OCI-LY1 (cell line): ENCODE data around the gene CDK16.

ENCODE experiments used
- H2AFZ ChIP-seq: fragments of 200-600 bp; sonication (generic), shearing (Covaris generic); 2 replicates; pipeline ENCODE4 v1.6.0; 2014; ENCODE audit warnings: antibody characterized with exemption, mild to moderate bottlenecking, low read length
- H3F3A ChIP-seq: fragments of 200-600 bp; sonication (generic), shearing (Covaris generic); 2 replicates; pipeline ENCODE4 v1.6.0; 2014; ENCODE audit warnings: mild to moderate bottlenecking, antibody characterized with exemption, low read length, moderate library complexity; ENCODE audit not compliant: insufficient read depth
- H3K27ac ChIP-seq: fragments of 200-600 bp; sonication (generic); 2 replicates; pipeline ENCODE4 v1.5.1; 2014; ENCODE audit warnings: low read length, mixed run types, mild to moderate bottlenecking, low read depth; ENCODE audit not compliant: poor library complexity, severe bottlenecking
- H3K27me3 ChIP-seq: fragments of 200-600 bp; sonication (generic); 2 replicates; pipeline ENCODE4 v1.6.0; 2014; ENCODE audit warnings: antibody characterized with exemption, mild to moderate bottlenecking, low read length, moderate library complexity; ENCODE audit not compliant: insufficient read depth
- H3K36me3 ChIP-seq: fragments of 200-600 bp; sonication (generic); 2 replicates; pipeline ENCODE4 v1.6.1; 2014; ENCODE audit warnings: mild to moderate bottlenecking, antibody characterized with exemption, low read length, moderate library complexity, mixed read lengths; ENCODE audit not compliant: insufficient read depth
- H3K4me1 ChIP-seq: fragments of 200-600 bp; sonication (generic); 2 replicates; pipeline ENCODE4 v1.5.1; 2014; ENCODE audit warnings: mild to moderate bottlenecking, low read length, moderate library complexity; ENCODE audit not compliant: insufficient read depth, severe bottlenecking
- H3K4me2 ChIP-seq: fragments of 200-600 bp; sonication (generic), shearing (Covaris generic); 2 replicates; pipeline ENCODE4 v1.6.1; 2014; ENCODE audit warnings: low read length
- H3K4me3 ChIP-seq: fragments of 200-600 bp; sonication (generic); 2 replicates; pipeline ENCODE4 v1.5.1; 2014; ENCODE audit warnings: low read length, low read depth, mild to moderate bottlenecking, mixed read lengths; ENCODE audit not compliant: poor library complexity, severe bottlenecking
- H3K79me2 ChIP-seq: fragments of 200-600 bp; shearing (Covaris generic); 2 replicates; pipeline ENCODE4 v1.6.1; 2016; ENCODE audit warnings: mixed run types, low read length, mixed read lengths; ENCODE audit not compliant: insufficient read depth
- H3K9ac ChIP-seq: fragments of 200-600 bp; sonication (generic), shearing (Covaris generic); 2 replicates; pipeline ENCODE4 v1.6.1; 2014; ENCODE audit warnings: mild to moderate bottlenecking, low read length, mixed read lengths
- H3K9me2 ChIP-seq: fragments of 200-600 bp; sonication (generic), shearing (Covaris generic); 2 replicates; pipeline ENCODE4 v1.6.1; 2014; ENCODE audit warnings: low read depth, mild to moderate bottlenecking, low read length, mixed read lengths
- H3K9me3 ChIP-seq: fragments of 200-600 bp; shearing (Covaris generic); 2 replicates; pipeline ENCODE4 v1.6.1; 2014; ENCODE audit warnings: low read length, mixed read lengths
- H4K20me1 ChIP-seq: fragments of 200-600 bp; sonication (generic), shearing (Covaris generic); 2 replicates; pipeline ENCODE4 v1.6.0; 2016; ENCODE audit warnings: mild to moderate bottlenecking, low read length; ENCODE audit not compliant: insufficient read depth
- EZH2 ChIP-seq: fragments of 200-600 bp; sonication (generic), shearing (Covaris generic); IDR thresholded peaks from 2 replicates; pipeline ENCODE4 v1.8.0; 2017; ENCODE audit warnings: borderline replicate concordance, mixed run types, mild to moderate bottlenecking, antibody characterized with exemption, low read length, moderate library complexity, mixed read lengths
- TF ChIP-seq, protein P1 (sequence below): fragments of 200-600 bp; sonication (generic), shearing (Covaris generic); IDR thresholded peaks from 2 replicates; pipeline ENCODE4 v1.5.1; 2017; ENCODE audit warnings: mild to moderate bottlenecking, antibody characterized with exemption, low read length, moderate library complexity, mixed read lengths

The CDK16 gene

DNA sequence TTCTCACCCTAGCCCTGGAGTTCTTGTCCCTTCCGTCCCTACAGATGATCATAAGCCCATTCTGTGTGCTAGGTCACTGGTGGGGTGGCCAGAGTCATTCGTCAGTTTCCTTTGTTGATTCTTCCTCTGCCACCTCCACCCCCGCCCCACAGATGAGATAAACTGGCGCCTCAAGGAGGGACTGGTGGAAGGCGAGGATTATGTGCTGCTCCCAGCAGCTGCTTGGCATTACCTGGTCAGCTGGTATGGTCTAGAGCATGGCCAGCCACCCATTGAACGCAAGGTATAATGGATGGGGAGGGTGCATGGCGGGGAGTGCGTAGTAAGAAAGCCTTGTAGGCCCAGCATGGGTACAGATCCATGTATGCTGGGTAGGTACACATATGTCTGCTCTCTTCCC lies 20.7 kb downstream of the CDK16 start:
- Histone ChIP-seq H3K4me1 (peaks cover 23% of the 10 kb centered on the region), H3K79me2 (peaks cover 31% of the 10 kb centered on the region), H3K27me3 (no peaks in the 10 kb centered on the region), H3K36me3 (peaks cover 42% of the 10 kb centered on the region), H3K27ac (no peak overlapping the region), H3K4me3 (no peak overlapping the region), H4K20me1 (no peaks in the 10 kb centered on the region), H3K9me3 (no peaks in the 10 kb centered on the region), H3F3A (no peaks in the 10 kb centered on the region), H3K4me2 (no peak overlapping the region), H2AFZ (no peak overlapping the region), H3K9me2 (no peaks in the 10 kb centered on the region), H3K9ac (no peak overlapping the region)
- TF ChIP-seq, protein P1, sequence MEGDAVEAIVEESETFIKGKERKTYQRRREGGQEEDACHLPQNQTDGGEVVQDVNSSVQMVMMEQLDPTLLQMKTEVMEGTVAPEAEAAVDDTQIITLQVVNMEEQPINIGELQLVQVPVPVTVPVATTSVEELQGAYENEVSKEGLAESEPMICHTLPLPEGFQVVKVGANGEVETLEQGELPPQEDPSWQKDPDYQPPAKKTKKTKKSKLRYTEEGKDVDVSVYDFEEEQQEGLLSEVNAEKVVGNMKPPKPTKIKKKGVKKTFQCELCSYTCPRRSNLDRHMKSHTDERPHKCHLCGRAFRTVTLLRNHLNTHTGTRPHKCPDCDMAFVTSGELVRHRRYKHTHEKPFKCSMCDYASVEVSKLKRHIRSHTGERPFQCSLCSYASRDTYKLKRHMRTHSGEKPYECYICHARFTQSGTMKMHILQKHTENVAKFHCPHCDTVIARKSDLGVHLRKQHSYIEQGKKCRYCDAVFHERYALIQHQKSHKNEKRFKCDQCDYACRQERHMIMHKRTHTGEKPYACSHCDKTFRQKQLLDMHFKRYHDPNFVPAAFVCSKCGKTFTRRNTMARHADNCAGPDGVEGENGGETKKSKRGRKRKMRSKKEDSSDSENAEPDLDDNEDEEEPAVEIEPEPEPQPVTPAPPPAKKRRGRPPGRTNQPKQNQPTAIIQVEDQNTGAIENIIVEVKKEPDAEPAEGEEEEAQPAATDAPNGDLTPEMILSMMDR: no peak
- no peak for TF ChIP-seq EZH2

DNA sequence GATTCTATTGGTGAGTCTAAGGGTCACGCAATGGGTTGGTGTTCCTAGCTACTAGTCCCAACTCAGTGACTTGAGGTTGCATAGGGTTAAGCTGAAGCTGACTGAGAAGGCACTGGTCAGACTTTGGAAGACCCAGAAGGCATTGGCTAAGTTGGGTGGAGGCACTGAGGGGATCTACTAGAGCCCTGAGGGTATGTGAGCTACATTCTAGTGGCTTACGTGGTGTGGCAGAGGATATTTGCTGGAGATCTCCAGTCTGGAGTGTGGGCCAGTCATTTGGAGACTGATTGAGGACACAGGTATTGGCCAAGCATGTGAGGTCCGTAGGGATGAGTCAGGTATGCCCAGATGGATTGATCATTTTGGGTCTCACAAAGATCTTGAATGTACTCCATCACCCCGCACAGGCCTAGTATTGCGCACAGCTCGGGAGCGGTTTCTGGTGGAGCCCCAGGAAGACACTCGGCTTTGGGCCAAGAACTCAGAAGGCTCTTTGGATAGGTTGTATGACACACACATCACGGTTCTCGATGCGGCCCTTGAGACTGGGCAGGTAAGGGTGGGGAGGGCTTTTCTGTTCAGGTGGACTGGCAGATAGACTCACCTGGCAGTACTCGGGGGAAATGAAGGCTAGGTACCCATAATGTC lies 21.5 kb downstream of the CDK16 start:
- no peak for TF ChIP-seq EZH2
- TF ChIP-seq, protein P1: no peak
- peaks cover 50% of the 10 kb centered on the region for H3K36me3 ChIP-seq

DNA sequence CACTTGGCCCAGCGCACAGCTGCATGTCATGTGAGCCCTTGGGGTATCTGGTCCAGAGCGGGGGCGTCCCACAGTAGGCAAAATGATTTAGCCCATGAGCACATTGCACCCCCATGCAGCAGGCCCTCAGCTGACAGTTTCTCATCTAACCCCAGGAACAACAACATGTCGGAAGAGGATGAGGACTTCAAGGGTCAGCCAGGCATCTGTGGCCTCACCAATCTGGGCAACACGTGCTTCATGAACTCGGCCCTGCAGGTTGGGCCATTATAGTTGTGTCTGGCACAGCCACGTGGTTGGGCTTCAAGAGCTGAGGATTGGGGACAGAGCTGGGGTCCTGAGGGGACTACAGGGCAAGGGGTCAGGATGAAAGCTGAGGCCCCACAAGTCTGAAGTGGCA lies 22.1 kb downstream of the CDK16 start:
- Histone ChIP-seq H3K9me3 (no peaks in the 10 kb centered on the region), H3K4me3 (no peak overlapping the region), H3K4me2 (no peak overlapping the region), H2AFZ (no peak overlapping the region), H3K27me3 (no peaks in the 10 kb centered on the region), H3K9me2 (no peaks in the 10 kb centered on the region), H3K36me3 (peaks cover 52% of the 10 kb centered on the region), H3K27ac (no peak overlapping the region), H3K79me2 (peaks cover 17% of the 10 kb centered on the region), H3K9ac (no peak overlapping the region), H3F3A (no peaks in the 10 kb centered on the region), H3K4me1 (peaks cover 9% of the 10 kb centered on the region), H4K20me1 (no peaks in the 10 kb centered on the region)
- TF ChIP-seq, protein P1: no peak
- no peak for TF ChIP-seq EZH2

More for the DNA sequence above, 21.5 kb downstream of the CDK16 start:
- Histone ChIP-seq H3K4me3 (no peak overlapping the region), H3K27me3 (no peaks in the 10 kb centered on the region), H3F3A (no peaks in the 10 kb centered on the region), H3K9ac (no peak overlapping the region), H4K20me1 (no peaks in the 10 kb centered on the region), H3K4me2 (no peak overlapping the region), H3K9me3 (no peaks in the 10 kb centered on the region), H3K9me2 (no peaks in the 10 kb centered on the region), H3K79me2 (peaks cover 23% of the 10 kb centered on the region), H2AFZ (no peak overlapping the region), H3K4me1 (peaks cover 15% of the 10 kb centered on the region), H3K27ac (no peak overlapping the region)
